Lower leg skin (tissue), 3 donors: ENCODE data around the gene LDB2.

Experiments used
- CTCF ChIP-seq, 3 donors: fragments of 450-650 bp; IDR thresholded peaks; one replicate each; pipeline ENCODE4 v1.5.1; 2016; ENCODE audit warnings: antibody characterized with exemption in 3 of 3, mild to moderate bottlenecking in 3 of 3, moderate library complexity in 2 of 3
- POLR2A ChIP-seq, 2 donors: fragments of 450-650 bp; IDR thresholded peaks; one replicate each; pipeline ENCODE4 v1.6.1; 2016 to 2017; ENCODE audit warnings: antibody characterized with exemption in 2 of 2, mild to moderate bottlenecking in 1 of 2, moderate library complexity in 1 of 2

GRCh38 chr4:16492872-16493271, 405.6 kb downstream of the LDB2 start:
- TF ChIP-seq CTCF (IDR thresholded peaks at IDR 0.05): no peak
- no peak for TF ChIP-seq POLR2A (IDR thresholded peaks at IDR 0.05)
